ENCODE measurements around the gene UGT1A4.

UGT1A4 gene

DNA sequence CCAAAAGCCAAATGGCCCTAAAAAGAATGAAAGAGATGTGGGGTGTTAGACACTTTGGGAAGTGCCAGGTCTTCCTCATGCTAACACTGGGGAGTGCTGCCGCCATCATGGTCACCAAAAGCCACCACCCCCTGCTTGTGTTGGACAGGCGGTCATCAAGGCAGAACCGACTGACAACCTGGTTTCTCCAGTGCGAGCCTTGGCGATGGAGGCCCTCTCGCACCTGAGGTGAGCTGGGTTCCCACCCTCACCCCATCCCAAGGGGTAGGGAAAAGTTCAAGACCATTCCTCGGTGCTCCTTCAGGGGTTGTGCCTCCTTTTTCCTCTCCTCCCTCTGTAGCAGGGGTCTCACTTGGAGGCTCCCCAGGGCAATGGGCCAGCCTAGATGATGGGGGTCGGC lies 93.2 kb downstream of the UGT1A4 start:
- no peak for DNase-seq (ENCODE audit: low read depth)

DNA sequence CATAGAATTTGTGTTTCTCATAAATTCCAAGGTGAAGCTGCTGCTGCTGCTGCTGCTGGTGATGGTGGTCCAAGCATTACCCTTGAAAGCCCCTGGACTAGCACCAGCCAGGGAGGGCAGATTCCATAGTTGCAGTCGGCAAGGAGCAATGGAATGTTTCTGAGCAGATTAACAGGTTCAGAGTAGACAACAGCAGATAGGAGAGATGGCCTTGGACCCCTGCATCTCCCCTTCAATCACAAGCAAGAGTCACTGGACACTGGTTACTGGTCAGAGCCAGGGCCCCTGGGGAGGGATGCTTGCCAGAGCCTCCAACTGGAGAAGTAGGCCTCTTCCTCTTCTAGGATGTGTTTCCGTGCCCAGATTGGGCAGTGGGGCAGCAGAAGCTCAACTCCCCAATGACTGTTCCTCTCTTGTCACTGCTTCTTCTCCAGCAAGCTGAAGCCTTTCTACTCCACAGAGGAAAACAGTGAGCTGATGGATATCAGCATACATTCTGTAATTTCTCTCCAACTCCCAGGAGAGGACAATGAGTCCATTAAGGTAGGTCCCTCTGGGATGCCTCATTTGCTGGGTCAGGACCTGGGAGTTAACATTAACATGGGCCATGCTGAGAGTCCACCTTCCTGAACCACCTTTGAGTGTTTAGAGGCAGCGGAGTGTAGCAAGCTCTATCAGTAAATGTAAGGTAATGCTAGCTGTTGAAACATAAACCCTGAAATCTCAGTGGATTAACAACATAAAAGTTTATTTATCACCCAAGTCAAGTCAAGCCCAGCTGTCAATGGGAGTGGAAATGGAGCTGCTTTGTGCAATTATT lies 94.9 kb downstream of the UGT1A4 start:
- no peak for DNase-seq (ENCODE audit: low read depth)

DNA sequence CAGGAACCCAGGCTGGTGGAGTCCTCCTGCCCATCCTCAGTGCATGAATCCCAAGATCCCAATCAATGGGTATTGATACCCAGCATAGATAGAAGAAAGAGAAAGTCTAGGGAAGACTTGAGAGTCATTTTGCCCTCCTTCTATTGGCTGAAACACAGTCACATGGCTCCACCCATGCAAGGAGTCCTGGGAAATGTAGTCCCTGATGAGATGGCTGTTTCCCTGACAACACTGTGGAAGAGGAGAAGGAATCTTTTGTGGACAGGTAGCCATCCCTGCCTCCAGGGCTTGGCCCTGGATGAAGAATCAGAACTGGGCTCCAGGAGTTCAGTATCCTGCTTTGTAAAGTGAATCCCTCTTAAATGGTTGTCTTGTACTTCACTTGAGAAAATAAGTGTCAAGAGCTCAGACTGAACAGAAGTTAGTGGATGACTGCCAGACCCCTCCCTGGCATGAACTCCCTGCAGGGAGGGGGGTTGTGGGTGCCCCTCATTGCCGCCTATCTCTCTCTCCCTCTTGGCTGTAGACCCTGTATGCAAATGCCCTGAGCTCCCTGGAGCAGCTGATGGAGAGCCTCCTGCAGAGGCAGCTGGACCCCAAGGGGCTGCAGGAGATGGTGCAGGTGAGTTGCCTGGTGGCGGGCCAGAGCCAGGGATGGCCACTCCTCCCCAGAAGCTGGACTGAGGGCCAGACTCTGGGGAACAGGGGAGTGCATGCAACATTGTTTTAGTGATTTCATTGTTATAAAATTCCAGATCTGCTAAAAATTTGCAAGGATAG lies 95.7 kb downstream of the UGT1A4 start:
- peak; percentile 34 for DNase-seq (ENCODE audit: low read depth)

DNA sequence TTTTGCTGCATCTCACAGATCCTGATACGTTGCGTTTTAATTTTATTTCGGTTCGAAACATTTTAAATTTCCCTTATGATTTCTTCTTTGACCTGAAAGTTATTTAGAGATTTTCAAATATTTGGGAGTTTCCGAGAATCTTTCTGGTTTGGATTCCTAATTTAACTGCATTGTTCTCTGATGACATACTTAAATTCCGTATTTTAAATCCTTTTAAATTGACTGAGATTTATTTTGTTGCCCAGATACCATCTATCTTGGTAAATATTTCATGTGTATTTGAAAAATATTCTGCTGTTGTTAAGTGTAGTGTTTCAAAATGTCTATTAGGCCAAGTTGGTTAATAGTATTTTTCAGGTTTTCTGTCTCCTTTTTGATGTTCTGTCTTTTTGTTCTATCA lies 97.3 kb downstream of the UGT1A4 start:
- peak; percentile 55 for DNase-seq (ENCODE audit: low read depth)

GRCh38 chr2:233816334-233816733 lies 97.8 kb downstream of the UGT1A4 start:
- peak; percentile 15 for DNase-seq (ENCODE audit: low read depth)

DNA sequence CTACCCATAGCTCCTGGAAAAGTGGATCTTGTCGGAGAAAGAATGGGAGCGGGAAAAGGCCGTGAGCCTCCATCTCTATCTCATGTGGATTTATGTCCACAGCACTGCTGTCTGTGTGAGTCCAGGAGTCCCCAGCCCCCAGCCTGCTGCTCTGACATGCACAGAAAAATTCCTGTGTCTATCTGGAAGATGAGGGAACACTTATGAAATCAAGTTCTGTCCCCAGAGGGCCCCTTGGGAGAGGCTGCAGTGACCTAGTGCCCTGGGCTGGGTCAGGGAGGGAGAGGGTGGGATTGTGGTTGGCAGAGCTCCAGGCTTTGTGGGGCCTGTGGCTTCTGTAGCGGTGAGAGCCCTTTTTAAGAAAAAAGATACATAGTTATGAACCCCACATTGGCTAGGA lies 98.2 kb downstream of the UGT1A4 start:
- DNase-seq (ENCODE audit: low read depth), result peak; percentile 25

DNA sequence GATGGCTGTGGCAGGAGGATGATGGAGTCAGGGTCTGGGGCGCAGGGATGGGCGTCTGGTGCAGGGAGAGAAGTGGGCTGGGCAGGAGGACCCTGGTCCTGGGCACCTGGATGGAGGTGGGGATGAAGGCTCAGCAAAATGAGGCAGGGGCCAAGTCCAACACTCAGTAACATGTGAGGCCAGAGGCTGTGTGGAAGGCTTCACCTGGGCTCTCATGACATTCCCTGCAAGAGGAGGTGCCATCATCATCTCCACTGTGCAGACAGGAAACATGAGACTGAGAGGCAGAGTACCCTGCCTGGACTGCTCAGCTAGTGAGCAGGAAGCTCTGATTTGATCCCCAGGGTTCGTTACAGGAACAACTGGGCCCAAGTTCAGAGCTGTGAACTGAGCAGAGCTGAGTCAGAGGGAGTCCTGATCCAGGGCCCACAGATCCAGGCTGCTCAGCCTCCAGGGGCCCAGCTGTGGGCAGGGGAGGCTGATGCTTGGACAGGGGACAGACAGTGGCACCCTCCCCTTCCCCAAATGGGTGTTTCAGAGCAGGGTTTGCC lies 98.9 kb downstream of the UGT1A4 start:
- DNase-seq (ENCODE audit: low read depth), result peak; percentile 40

GRCh38 chr2:233817995-233818638 lies 99.6 kb downstream of the UGT1A4 start:
- DNase-seq (ENCODE audit: low read depth), result no peak

- no peak for DNase-seq (ENCODE audit: low read depth)
Observed at GRCh38 chr2:233818639-233819621, 100.4 kb downstream of the UGT1A4 start.

GRCh38 chr2:233819884-233820773 lies 101.6 kb downstream of the UGT1A4 start:
- DNase-seq (ENCODE audit: low read depth), result no peak

- DNase-seq (ENCODE audit: low read depth), result no peak
Observed at GRCh38 chr2:233820774-233821105, 102.2 kb downstream of the UGT1A4 start.

GRCh38 chr2:233821196-233821595 lies 102.7 kb downstream of the UGT1A4 start:
- DNase-seq (ENCODE audit: low read depth), result no peak

- DNase-seq (ENCODE audit: low read depth), result no peak
Observed at GRCh38 chr2:233821709-233822100, 103.2 kb downstream of the UGT1A4 start.

DNA sequence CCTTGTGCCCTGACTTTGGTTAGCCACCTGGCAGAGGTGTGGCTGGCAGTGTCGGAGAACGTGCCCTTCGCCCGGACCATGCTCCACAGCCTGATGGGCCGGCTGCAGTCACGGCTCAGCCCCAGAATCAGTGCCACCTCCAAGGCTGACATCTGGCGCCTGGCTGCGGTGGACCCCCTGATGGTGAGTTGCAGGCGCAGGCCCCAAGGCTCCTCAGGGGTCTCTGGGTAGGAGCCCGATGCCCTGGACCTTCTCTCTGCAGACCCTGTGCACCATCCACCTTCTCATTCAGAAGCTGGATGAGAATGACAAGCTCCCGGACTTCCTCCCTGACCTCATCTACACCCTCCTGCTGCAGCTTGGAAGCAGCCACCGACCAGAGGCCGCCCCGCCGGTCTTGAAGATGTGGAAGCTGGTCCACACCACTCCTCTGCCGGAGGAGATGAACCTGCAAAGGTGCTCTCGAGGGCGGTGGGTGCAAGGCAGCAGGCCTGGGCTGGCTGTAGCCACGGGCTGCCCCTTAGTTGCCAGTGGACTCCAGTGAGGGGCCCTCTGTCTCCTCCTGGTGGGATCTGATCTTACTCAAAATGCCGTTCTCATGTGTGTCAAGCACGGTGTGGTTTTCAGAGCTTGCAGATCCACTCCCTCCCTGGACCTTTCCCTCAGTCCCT lies 103.7 kb downstream of the UGT1A4 start:
- DNase-seq (ENCODE audit: low read depth), result no peak
